ENCODE results near the gene S100A12. TPM values are rescaled to one million over a fixed set of nuclear protein-coding genes. Genes with fewer than 3 reads are reported as not detected.

The S100A12 gene
- total RNA-seq, 1 donor from 2014 or later = 77.2 TPM

DNA sequence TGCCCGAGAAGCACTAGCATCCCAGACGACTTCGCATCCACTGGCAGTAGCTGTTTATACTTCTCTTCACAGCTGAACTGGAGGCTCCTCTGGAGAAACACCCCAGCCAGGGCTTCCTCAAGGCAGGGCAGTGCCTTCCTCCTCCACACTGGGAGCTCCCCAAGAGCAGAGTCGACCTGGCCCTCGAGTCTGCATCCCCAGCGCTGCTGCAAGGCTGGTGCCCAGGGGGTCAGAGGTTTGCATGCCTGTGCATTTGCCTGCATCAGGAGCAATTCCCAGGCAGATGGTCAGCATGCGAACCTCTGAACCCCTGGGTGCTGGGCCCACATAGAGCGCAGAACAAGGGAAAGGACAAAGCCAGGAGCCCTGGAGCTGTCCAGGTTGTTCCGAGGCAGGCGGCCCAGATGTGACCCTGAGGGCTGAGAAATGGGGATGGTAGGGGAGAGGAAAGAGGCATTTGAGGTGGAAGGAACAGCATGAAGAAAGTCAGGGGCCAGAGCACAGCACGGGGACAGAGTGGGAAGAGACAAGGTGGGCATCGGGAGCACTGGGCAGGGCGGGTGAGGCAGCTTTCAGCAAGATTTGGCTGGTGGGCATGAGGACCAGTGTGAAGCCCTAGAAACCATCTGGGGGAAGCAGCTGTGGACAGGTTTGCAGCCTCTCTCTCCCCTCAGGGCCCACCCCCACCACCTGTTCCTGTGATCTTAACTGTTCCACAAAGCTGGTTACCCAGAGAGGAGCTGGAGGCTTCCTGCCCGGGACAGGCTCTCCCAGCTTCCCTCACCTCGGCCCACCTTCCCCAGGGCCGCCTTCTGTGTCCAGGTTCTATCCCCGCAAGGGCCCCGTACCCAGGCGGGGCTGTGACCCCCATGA is 21.9 kb upstream of the S100A12 start:
- DNase-seq (ENCODE audit: low spot score) = no peak

DNA sequence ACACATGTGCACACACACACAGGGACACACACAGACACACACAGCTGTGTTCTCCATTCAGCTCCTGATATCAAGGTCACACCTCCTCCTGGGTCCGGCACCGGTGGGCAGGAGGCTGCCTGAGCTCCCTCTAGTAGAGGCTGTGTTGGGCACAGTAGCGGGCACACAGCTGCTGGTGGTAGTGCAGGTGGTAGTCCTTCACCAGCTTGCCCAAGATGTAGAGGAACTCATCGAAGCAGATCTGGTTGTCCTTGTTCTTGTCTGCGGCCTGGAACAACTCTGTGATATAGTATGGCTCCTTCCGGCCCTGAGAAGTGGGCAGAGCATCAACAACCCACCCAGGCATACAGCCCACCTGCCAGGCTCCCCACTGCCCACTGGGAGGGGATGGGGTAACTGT is 21.0 kb upstream of the S100A12 start:
- DNase-seq (ENCODE audit: low spot score) = no peak

DNA sequence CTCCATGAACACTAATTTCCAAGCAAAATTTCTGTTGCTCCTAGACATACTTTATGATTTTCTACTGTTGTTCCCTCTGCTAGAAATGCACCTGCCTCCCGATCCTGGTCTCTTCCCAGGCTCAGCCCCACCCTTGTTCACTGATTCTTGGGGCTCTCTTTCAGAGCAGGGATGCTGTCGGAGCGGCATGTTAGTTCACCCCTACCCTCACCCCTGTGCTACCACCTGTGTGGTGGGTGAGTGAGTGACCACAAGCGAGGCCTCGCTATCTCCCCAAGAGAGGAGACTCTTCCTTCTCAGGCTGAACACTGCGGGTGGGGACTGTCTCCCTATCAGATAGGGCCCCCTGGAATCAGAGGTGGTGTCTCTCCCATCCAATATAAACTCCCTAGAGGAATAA is 20.4 kb upstream of the S100A12 start:
- DNase-seq (ENCODE audit: low spot score) = no peak

DNA sequence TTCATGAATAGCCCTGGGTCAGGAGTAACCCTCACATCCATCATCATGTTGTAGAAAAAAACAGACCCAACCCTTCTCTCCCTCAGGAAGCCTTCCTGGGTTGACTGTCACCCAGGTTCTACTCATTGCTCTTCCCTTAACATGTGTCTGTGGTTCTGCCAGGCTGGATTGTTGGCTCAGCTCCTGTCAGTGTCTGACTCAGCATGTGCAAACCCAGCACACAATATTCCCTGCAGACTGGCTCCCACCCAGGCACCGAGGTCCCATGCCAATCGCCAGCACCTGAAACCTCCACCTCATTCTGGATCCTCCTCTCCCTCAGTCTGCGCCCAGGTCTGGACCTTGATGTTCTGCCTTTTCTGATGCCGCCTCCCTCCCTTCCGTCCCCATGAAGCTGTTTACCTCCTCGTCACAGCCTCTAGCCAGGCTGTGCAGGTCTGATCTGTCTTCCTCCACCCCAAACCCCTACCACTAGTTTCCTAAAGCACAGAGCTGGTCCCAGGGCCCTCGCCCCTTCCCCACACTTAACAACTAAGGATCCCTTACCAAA is 19.8 kb upstream of the S100A12 start:
- no peak for DNase-seq (ENCODE audit: low spot score)

DNA sequence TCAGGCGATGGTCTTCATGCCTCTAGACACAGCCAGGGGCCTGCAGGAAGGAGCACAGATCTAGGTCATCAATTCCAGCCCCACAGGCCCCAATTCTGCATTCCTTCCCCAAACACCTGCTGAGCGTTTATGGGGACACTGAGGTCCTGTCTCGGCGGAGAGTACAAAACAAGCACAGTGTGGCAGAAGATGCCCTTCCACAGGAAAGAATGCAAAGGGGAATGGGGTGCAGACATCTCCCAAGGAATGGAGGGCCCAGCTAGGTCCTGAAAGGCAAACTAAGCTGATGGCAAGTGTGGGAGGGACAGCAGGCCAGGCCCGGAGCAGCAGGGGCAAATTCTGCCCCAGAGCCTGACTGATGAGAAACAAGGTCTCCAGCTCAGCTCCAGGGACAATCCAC is 19.0 kb upstream of the S100A12 start:
- no peak for DNase-seq (ENCODE audit: low spot score)

DNA sequence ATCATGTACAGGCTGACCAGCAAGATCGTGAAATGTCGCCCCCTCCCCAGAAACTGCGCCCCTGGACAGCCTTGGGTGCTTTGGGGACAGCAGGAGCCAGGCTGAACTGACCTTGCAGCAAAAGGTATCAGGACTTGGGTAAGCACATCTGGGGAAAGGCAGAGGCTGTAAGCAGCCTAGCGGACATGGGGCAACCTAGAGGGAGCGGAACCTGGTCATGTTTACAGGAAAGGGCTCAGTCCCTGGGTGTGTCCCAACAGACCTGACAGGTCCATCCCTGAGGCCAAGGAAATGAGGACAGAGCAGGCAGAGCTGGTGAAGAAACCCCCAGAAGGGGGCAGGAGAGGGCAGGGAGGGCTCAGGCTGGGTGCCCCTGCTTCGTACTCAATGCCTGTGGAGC is 18.5 kb upstream of the S100A12 start:
- DNase-seq (ENCODE audit: low spot score) = no peak

DNA sequence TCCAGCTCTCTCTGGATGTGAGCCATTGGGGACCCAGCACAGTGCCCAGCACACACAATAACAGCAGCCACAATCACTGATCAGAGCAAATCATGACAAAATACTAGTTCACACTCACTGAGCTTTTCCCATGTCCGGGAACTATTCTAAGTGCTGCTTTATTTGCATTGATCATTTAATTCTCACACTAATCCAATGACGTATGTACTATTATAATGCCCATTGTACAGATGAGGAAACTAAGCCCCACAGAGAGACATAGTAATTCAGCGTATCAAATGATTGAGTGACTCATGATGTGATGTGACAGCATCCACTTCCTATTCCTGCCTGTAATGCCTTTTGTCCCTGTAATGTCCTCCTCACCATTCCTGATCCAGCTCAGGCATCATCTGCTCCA is 17.4 kb upstream of the S100A12 start:
- no peak for DNase-seq (ENCODE audit: low spot score)

DNA sequence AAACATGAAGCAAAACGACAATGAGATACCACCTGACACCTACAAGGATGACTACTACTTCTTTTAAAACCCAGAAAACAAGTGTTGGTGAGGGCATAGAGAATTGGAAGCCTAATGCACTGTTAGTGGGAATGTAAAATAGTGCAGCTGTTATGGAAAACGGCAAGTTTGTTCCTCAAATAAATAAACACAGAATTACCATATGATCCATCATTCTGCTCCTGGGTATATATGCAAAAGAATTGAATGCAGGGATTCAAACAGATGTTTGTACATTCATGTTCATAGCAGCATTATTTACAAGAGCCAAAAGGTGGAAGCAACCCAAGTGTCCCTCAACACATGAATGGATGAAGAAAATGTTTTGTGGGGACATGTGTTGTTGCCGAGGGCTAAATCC is 16.8 kb upstream of the S100A12 start:
- DNase-seq (ENCODE audit: low spot score) = no peak

DNA sequence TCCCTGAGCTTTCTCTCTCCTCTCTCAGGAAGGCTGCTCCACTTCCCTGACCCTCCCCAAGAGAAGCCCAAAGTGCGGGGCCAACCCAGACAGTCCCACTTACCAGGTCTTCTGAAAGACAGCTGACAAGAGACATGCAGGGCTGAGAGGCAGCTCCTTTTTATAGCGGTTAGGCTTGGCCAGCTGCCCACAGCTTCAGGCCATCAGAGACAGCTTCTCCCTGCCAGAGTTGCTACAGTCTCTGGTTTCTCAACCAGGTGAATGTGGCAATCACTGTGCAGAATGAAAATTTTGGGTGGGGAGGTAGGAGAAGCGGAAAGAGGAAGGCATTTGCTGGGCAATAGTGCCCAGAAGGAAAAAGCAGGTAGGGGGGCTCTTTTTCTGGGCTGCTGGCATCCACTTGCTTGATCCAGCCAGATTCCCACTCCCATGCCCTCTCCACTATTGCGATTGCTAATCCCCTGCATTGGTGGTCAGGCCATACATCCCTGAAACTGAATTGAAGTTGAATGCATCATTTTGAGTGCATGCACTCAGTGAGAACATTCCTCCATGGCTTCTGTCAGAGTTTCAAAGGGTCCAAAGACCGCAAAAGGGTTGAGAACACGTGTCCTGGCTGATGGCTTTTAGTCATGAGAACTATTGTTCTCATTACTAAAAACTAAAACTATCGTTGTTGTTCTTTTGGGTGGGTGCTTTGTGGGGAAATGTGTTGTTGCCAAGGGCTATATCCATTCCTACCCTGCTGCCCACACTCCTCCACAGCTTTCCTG is 15.7 kb upstream of the S100A12 start, which contains the start of gene S100A8:
TSS of gene S100A8 (minus strand) at position 136 of the 773 bp plus-strand sequence. CDS start 538 bp downstream, outside the sequence.
- DNase-seq (ENCODE audit: low spot score) = no peak

DNA sequence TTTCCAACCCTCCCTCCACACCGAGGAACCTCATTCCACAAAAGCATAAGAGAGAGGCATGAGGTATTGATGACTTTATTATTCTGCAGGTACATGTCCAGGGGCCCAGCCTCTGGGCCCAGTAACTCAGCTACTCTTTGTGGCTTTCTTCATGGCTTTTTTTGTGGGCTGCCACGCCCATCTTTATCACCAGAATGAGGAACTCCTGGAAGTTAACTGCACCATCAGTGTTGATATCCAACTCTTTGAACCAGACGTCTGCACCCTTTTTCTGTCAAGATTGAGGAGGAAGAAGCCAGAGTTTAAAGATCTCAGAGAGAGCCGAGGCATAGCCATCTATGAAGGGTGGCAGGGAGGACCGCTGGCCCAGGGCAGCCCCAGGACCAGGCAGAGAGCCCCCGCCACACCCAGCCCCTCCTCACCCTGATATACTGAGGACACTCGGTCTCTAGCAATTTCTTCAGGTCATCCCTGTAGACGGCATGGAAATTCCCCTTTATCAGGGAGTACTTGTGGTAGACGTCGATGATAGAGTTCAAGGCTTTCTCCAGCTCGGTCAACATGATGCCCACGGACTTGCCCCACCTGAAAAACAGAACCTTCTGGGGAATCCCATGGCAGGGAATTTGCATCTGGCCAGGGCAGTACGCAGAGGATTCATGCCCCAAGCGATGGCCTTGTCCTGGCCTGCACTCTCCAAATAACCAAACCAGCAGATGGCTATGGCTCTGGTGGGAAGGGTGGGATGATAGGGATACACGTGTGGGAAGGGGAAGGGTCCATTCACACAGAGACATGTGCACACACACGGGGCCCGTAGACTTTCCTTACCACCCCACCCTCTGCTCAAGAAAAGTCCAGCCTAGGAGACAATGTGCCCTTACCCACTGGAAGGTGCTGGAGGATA is 14.8 kb upstream of the S100A12 start:
- DNase-seq (ENCODE audit: low spot score) = no peak

DNA sequence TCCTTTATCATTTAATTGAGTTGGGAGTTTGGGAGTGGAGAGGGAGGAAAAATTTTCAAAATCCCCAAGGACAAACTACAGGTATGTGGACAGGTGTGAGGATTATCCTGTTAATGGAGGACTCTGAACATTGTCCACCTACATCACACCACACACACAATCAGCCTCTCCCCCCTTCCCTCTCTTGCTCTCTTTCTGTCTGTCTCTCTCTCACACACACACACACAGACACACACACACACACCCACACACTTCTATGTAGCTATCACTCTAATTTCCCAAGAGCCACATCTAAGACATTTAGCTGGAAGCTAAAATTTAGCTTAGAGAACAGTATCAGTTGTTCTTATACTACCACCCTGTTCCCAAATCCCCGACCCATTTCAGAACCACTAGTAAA is 14.0 kb upstream of the S100A12 start:
- DNase-seq (ENCODE audit: low spot score) = no peak

DNA sequence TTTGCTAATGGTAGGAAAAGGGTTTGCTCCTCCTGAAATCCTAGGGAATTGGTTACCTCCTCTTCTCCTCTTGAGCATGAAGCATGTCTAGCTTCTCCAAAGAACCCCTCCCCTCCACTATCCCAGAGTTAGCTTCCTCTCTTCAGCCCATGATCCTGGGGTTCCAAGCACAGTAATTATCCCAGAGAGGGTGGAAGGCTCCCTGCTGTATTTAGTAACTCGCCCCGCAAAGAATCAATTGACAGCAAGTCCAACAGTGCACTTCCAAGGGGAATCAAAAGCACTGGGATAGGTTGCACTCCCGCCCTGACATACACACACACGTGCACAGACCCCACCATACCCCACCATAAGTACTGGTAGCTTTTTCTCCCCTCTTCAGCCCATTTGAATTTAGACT is 12.4 kb upstream of the S100A12 start:
- no peak for DNase-seq (ENCODE audit: low spot score)

DNA sequence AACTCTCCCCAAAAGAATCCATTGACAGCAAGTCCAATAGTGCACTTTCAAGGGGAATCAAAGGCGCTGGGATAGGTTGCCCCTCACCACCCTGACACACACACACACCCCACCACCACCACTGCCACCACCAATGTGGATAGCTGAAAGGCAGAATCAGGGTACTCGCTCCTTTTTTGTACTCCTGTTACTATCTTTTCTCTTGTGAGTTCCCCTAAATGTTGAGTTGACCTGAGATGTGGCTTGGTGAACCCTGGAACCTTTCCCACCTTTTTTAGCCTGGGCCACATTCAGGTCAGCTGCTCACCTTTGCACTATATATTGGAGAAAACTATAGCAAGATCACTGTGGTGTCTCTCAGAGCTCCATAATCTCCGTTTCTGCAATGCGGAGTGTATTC is 11.6 kb upstream of the S100A12 start:
- no peak for DNase-seq (ENCODE audit: low spot score)

DNA sequence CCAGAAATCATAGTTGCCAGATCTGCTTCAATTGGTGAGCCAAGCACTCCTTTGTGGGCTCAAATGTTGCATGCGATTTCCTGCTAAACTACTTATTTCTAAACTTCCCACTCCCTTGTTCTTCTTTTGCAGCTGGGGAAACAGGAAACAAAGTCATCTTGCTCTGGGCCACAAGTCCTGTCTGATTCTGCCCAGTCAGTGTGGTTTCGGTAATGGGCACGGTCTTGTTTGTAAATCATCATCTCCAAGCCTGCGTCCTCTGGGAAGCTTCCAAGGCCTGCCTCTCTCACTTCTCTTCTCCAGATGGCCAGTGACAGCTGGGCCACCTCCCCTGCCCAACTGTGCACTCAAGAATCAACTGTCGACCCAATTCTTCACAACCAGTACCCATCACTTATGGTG is 11.1 kb upstream of the S100A12 start:
- no peak for DNase-seq (ENCODE audit: low spot score)

DNA sequence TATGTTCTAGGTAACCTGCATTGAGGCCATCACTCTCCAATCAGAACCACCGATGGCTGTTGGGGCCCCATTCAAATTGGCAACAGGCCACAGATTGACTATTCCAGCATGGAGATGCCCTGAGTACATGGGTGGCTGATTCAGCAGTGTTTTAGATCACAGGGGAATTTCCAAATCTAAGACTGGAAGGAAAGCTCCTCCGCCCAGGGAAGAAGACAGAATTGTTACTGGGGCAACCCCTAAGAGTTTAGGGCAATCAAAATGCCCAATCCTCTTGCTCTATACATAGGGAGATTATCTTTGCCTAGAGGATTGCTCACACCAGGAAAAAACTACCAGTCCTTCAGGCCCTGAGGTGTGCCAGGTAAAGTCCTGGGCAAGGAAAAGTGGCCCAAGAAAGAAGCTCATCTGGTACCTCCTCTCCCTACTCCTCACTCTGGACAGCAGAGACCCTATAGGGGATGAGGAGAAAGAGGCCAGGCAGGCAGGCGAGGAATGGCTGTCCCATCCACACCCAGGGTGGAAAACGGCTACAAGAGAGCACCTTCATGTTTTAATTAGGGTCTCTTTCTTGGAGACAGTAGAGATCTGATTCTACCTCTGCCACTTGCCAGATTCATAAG is 9.6 kb upstream of the S100A12 start:
- DNase-seq (ENCODE audit: low spot score) = no peak

DNA sequence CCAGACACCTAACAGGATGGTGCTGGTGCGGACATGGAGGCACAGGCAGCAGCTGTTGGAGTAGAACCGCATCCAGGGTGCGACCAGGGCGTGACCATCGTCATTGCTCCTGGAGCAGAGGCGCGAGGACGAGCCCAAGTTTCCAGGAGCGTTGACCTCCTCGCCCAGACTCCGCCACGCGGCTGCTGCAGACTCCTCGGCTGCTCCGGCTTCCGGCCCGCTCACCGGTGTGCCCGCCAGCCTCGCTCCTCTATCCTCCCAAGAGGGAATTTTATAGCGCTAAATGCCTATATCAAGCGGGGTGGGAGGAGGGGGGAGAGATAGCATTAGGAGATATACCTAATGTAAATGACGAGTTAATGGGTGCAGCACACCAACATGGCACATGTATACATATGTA is 5.3 kb upstream of the S100A12 start:
- no peak for DNase-seq (ENCODE audit: low spot score)

DNA sequence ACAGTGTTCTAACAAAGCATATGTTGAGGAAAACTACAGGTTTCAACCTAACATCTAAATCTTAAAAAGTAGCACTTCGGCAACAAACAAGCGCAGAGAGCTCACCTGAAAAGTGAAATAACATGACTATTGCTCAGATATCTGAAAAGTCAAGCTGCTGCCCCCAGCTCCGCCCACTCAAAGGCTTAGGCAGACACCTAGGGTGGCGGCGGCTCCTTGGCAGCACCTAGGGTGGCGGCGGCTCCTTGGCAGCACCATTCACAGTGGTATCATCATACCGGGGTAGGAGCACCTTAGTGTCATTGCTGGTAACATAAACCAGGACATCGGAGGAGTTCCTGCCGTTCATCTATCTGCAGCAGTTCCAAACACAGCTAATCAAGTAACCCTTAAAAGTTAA is 4.2 kb upstream of the S100A12 start:
- DNase-seq (ENCODE audit: low spot score) = no peak

DNA sequence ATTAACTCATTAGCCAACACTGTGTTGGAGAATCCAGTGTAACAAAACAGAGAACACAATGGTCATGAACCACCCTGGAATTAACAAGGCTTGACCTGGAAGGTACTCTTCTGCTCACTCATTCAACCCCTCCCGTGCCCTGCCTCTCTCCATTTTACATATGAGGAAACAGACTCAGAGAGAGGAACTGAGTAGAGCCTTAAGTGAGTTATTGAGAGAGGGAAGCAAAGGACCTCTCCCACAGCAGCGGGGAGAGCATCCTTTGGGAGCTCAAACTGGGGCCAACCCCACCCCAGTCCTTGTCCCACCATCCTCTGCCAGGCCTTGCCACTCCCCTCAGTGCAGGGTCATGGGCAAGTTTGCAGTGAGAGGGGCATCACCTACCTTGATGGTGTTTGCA is 1.4 kb downstream of the S100A12 start:
- DNase-seq (ENCODE audit: low spot score) = no peak

DNA sequence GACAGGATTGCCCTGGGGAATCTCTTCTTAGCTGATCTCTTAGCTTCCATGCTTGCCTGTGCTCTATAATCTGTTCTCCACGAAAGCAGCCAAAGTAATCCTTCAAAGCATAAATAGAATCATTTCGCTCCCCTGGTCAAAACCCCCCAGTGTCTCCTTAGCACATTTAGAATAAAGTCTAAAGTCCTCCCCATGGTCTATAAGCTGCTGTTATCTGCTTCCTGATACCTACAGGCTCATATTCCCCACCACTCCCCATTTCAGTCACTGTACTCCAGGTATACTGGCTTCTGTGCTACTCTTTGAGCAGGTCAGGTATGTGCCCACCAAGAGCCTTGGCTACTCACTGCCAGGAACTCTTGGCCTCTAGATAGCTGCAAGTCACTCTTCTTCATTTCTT is 2.9 kb downstream of the S100A12 start:
- no peak for DNase-seq (ENCODE audit: low spot score)

DNA sequence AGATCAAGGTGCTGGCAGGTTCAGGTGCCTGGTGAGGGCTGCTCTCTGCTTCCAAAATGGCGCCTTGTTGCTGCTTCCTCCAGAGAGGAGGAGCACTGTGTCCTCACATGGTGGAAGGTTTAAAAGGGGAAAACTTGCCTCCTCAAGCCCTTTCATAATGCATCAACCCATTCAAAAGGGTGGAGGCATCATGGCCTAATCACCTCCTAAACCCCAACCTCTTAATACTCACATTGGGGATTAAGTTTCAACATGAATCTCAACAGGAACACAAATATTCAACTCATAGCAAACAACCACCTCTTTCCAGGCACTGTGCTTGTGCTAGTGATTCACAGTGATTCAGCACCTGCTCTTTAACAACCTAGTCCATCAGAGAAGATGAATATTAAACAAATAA is 4.2 kb downstream of the S100A12 start:
- DNase-seq (ENCODE audit: low spot score) = no peak

DNA sequence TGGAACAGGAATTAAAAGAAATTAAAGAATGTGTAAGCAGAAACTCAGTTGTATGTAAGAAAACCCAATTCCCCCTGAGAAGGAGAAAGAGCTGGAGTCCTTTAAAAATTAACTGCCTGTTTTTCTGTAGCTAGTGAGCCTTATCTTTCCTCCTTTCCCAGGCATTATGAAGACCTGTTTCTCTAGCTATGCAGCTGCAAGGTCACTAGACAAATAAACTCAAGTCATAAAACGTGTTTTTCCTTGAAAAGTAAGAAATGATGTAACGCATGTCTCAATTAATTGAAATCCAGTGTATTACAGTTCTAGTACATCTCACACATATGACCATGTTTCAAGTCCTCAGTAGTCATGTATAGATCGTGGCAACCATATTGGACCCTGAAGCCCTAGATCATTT is 5.3 kb downstream of the S100A12 start:
- DNase-seq (ENCODE audit: low spot score) = no peak

Measured in mesenteric fat pad (tissue), 1 donor.